Measurements from ENCODE around the gene NEK7. TPM values are rescaled to one million over a fixed set of nuclear protein-coding genes. Genes with fewer than 3 reads are reported as not detected.
A peak's percentile ranks its signal among the peaks of the same experiment; 100 is the strongest.

NEK7 gene
- total RNA-seq, 1 donor from 2014 or later: 62.7 TPM

DNA sequence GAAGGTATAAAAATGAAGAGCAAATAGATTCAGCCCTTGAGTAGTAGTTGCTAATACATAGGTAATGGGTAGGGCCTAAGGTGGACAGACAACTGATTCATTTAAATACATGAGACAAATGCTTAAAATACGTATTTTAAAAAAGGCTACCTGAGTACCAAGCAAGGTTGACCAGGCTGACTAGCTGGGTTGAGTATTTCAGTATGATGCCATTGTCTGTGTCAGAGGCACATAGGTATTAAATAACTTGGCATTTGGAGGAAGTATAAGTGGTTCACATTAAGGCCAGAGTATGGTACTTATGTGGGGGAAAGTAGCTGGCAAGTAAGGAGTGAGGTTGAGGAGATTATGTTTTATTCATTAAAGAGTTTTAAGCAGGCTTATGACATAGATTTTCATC is 19.4 kb downstream of the NEK7 start:
- H3K9me3 Mint-ChIP-seq (ENCODE audit: low read depth): no peaks in the 10 kb centered on the region
- peak overlapping the region; percentile 65 for H3K27ac Mint-ChIP-seq (ENCODE audit: unreplicated experiment)
- no peaks in the 10 kb centered on the region for H3K27me3 Mint-ChIP-seq (ENCODE audit: low read depth)
- TF ChIP-seq CTCF (IDR thresholded peaks at IDR 0.05): no peak
- no peak for DNase-seq (ENCODE audit: low spot score)
- peaks cover 79% of the 10 kb centered on the region for H3K4me1 Mint-ChIP-seq (ENCODE audit: low read depth)
- no peak overlapping the region for H3K4me3 Mint-ChIP-seq (ENCODE audit: unreplicated experiment)
- H3K36me3 Mint-ChIP-seq (ENCODE audit: low read depth): no peaks in the 10 kb centered on the region

GRCh38 chr1:198177546-198177945 is 20.7 kb downstream of the NEK7 start:
- no peaks in the 10 kb centered on the region for H3K36me3 Mint-ChIP-seq (ENCODE audit: low read depth)
- H3K4me1 Mint-ChIP-seq (ENCODE audit: low read depth): peaks cover 70% of the 10 kb centered on the region
- no peaks in the 10 kb centered on the region for H3K9me3 Mint-ChIP-seq (ENCODE audit: low read depth)
- peak overlapping the region; percentile 55 for H3K27ac Mint-ChIP-seq (ENCODE audit: unreplicated experiment)
- no peaks in the 10 kb centered on the region for H3K27me3 Mint-ChIP-seq (ENCODE audit: low read depth)
- no peak for TF ChIP-seq CTCF (IDR thresholded peaks at IDR 0.05)
- no peak for DNase-seq (ENCODE audit: low spot score)
- no peak overlapping the region for H3K4me3 Mint-ChIP-seq (ENCODE audit: unreplicated experiment)

- Mint-ChIP-seq H3K9me3 (ENCODE audit: low read depth) (no peaks in the 10 kb centered on the region), H3K36me3 (ENCODE audit: low read depth) (no peaks in the 10 kb centered on the region), H3K27ac (ENCODE audit: unreplicated experiment) (peak overlapping the region; percentile 22), H3K27me3 (ENCODE audit: low read depth) (no peaks in the 10 kb centered on the region), H3K4me1 (ENCODE audit: low read depth) (peaks cover 63% of the 10 kb centered on the region), H3K4me3 (ENCODE audit: unreplicated experiment) (no peak overlapping the region)
- TF ChIP-seq CTCF (IDR thresholded peaks at IDR 0.05): no peak
- no peak for DNase-seq (ENCODE audit: low spot score)
These were observed 21.8 kb downstream of the NEK7 start for GRCh38 chr1:198178615-198179014.

- Mint-ChIP-seq H3K36me3 (ENCODE audit: low read depth) (no peaks in the 10 kb centered on the region), H3K4me3 (ENCODE audit: unreplicated experiment) (no peak overlapping the region), H3K27ac (ENCODE audit: unreplicated experiment) (peak overlapping the region; percentile 52), H3K27me3 (ENCODE audit: low read depth) (no peaks in the 10 kb centered on the region), H3K4me1 (ENCODE audit: low read depth) (peaks cover 59% of the 10 kb centered on the region), H3K9me3 (ENCODE audit: low read depth) (no peaks in the 10 kb centered on the region)
- no peak for TF ChIP-seq CTCF (IDR thresholded peaks at IDR 0.05)
- DNase-seq (ENCODE audit: low spot score): no peak
These were observed 22.8 kb downstream of the NEK7 start for GRCh38 chr1:198179556-198179981.

GRCh38 chr1:198183605-198184004 is 26.8 kb downstream of the NEK7 start:
- Mint-ChIP-seq H3K4me3 (ENCODE audit: unreplicated experiment) (no peak overlapping the region), H3K36me3 (ENCODE audit: low read depth) (no peaks in the 10 kb centered on the region), H3K4me1 (ENCODE audit: low read depth) (peaks cover 42% of the 10 kb centered on the region), H3K9me3 (ENCODE audit: low read depth) (no peaks in the 10 kb centered on the region), H3K27ac (ENCODE audit: unreplicated experiment) (no peak overlapping the region), H3K27me3 (ENCODE audit: low read depth) (no peaks in the 10 kb centered on the region)
- no peak for DNase-seq (ENCODE audit: low spot score)
- TF ChIP-seq CTCF (IDR thresholded peaks at IDR 0.05): no peak

Data from chondrocyte (in vitro differentiated cells).